Fibroblast of lung (primary cell): ENCODE data around the gene PARVG. TPM values are rescaled to one million over a fixed set of nuclear protein-coding genes. Genes with fewer than 3 reads are reported as not detected.

Experiments
- DNase-seq, 2 donors: peaks; one replicate each; pipeline versions ENCODE4 v3.0.0 to v3.0.0-alpha.2; 2010; ENCODE audit warnings: low read depth in 2 of 2
- H2AFZ ChIP-seq: 2 replicates; pipeline ENCODE4 v1.5.1; 2012; ENCODE audit warnings: low read length, control low read depth, inconsistent platforms
- H3K27ac ChIP-seq: 2 replicates; pipeline ENCODE4 v1.5.1; 2011; ENCODE audit warnings: low read length, control low read depth; ENCODE audit not compliant: insufficient read depth
- H3K27me3 ChIP-seq: 2 replicates; pipeline ENCODE4 v1.5.1; 2011; ENCODE audit warnings: mild to moderate bottlenecking, low read length; ENCODE audit not compliant: control insufficient read depth, insufficient read depth
- H3K36me3 ChIP-seq: 2 replicates; pipeline ENCODE4 v1.5.1; 2011; ENCODE audit warnings: low read length; ENCODE audit not compliant: control insufficient read depth, insufficient read depth
- H3K4me1 ChIP-seq: 2 replicates; pipeline ENCODE4 v1.5.1; 2011; ENCODE audit warnings: low read length; ENCODE audit not compliant: control insufficient read depth, insufficient read depth; ENCODE audit errors: extremely low read depth
- H3K4me2 ChIP-seq: 2 replicates; pipeline ENCODE4 v1.5.1; 2011; ENCODE audit warnings: low read length, control low read depth; ENCODE audit not compliant: insufficient read depth; ENCODE audit errors: extremely low read depth
- H3K4me3 ChIP-seq, 4 experiments: fragments of 200-600 bp in 1 of 4; sonication (generic) in 1 of 4; replicated peaks in 1 of 4; 2 replicates each; pipeline ENCODE4 v1.5.1; 2011 to 2016; ENCODE audit warnings: low read length in 4 of 4, low read depth in 3 of 4, mild to moderate bottlenecking in 3 of 4, control low read depth in 2 of 4, inconsistent platforms in 1 of 4, mixed read lengths in 1 of 4; ENCODE audit not compliant: insufficient read depth in 1 of 4; ENCODE audit errors: control extremely low read depth in 1 of 4
- H3K79me2 ChIP-seq: 2 replicates; pipeline ENCODE4 v1.5.1; 2012; ENCODE audit warnings: mild to moderate bottlenecking, low read length, inconsistent platforms; ENCODE audit not compliant: control insufficient read depth, insufficient read depth
- H3K9ac ChIP-seq: 2 replicates; pipeline ENCODE4 v1.5.1; 2011; ENCODE audit warnings: mild to moderate bottlenecking, low read length, control low read depth; ENCODE audit not compliant: insufficient read depth
- H3K9me3 ChIP-seq: 2 replicates; pipeline ENCODE4 v1.5.1; 2012; ENCODE audit warnings: low read depth, low read length; ENCODE audit not compliant: control insufficient read depth, insufficient read depth
- H4K20me1 ChIP-seq: 2 replicates; pipeline ENCODE4 v1.5.1; 2011; ENCODE audit warnings: low read length; ENCODE audit not compliant: control insufficient read depth, insufficient read depth; ENCODE audit errors: extremely low read depth
- EZH2 ChIP-seq: IDR thresholded peaks from 2 replicates; pipeline ENCODE4 v1.5.1; 2012; ENCODE audit warnings: low read length, control low read depth, mild to moderate bottlenecking; ENCODE audit errors: missing control alignments
- polyA plus RNA-seq, 2 donors: library from polyadenylated mRNA; depleted of rRNA in 1 of 2; stranded (reverse) in 1 of 2; unstranded in 1 of 2; fragments of >200 nt; gene quantifications; 2 replicates each; pipeline ENCODE4 v1.2.1, GENCODE V29; 2011 to 2012; ENCODE audit warnings: missing spikeins in 1 of 2
- total RNA-seq: library from RNA; depleted of rRNA; stranded (reverse); fragments of >200 nt; gene quantifications from 2 replicates; pipeline ENCODE4 v1.2.1, GENCODE V29; 2014
- TF ChIP-seq, protein P1 (sequence below), 2 donors: IDR thresholded peaks in 1 of 2; conservative IDR thresholded peaks in 1 of 2; 1 replicate in 1 of 2; 2 replicates in 1 of 2; pipeline ENCODE4 v1.5.1; 2011 to 2012; ENCODE audit warnings: low read length in 2 of 2, control low read depth in 1 of 2, inconsistent platforms in 1 of 2, low read depth in 1 of 2, mild to moderate bottlenecking in 1 of 2

PARVG gene
- total and polyA plus RNA-seq, 2 donors (not counting 1 experiment from before 2014, with no cell fraction given), result not detected

DNA sequence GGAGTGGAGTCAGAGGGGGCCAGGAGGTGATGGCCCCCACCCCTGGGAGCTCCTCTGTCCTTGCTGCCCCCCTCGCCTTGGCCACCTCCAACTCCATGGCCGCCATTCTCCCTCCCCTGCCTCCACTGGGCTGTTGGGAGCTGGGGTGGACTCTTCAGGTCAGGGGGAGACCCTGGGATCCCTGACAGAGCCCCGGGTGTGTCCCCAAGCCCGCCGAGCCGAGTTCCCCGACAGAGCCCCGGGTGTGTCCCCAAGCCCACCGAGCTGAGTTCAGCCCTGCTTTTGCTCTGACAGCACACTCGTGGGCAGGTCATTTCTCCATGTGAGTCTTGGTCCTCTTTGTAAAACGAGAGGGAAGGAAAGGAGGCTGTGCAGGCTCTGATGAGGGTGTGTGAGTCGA is 13.2 kb upstream of the PARVG start:
- no peak overlapping the region for H3K27ac ChIP-seq
- H3K27me3 ChIP-seq, result no peaks in the 10 kb centered on the region
- no peaks in the 10 kb centered on the region for H3K79me2 ChIP-seq
- no peaks in the 10 kb centered on the region for H3K4me1 ChIP-seq
- TF ChIP-seq, protein P1, sequence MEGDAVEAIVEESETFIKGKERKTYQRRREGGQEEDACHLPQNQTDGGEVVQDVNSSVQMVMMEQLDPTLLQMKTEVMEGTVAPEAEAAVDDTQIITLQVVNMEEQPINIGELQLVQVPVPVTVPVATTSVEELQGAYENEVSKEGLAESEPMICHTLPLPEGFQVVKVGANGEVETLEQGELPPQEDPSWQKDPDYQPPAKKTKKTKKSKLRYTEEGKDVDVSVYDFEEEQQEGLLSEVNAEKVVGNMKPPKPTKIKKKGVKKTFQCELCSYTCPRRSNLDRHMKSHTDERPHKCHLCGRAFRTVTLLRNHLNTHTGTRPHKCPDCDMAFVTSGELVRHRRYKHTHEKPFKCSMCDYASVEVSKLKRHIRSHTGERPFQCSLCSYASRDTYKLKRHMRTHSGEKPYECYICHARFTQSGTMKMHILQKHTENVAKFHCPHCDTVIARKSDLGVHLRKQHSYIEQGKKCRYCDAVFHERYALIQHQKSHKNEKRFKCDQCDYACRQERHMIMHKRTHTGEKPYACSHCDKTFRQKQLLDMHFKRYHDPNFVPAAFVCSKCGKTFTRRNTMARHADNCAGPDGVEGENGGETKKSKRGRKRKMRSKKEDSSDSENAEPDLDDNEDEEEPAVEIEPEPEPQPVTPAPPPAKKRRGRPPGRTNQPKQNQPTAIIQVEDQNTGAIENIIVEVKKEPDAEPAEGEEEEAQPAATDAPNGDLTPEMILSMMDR (conservative IDR thresholded peaks at IDR 0.05 in 1 of 2, IDR thresholded peaks at IDR 0.05 in 1 of 2; ENCODE audit: low read depth in 1 of 2, low read length in 2 of 2), result no peak
- TF ChIP-seq EZH2, result no peak
- H4K20me1 ChIP-seq, result no peaks in the 10 kb centered on the region
- H2AFZ ChIP-seq, result no peak overlapping the region
- H3K9me3 ChIP-seq, result no peaks in the 10 kb centered on the region
- H3K36me3 ChIP-seq, result no peaks in the 10 kb centered on the region
- H3K9ac ChIP-seq, result no peak overlapping the region
- H3K4me2 ChIP-seq, result no peak overlapping the region
- no peak for DNase-seq
- H3K4me3 ChIP-seq, result no peak overlapping the region

DNA sequence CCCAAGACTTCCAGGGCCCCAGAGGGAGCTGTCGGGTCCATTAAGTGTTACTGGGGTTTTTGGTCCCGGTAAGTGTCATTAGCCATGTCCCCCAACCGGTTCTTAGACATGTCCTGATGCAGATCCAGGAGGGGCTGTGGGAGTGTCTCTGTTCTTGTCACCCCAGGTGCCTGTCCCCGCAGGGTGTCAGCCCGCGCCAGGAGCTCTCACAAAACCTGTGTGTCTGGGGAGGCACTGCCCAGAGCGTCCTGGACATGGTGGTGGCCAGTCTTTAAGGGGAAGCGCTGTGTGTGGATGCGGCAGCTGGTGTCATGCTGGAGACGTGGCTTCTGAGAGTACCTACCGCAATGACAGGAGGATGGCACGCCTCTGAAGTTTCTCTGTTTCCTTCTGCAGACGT is 12.5 kb upstream of the PARVG start:
- Histone ChIP-seq H3K27ac (no peak overlapping the region), H3K4me3 (no peak overlapping the region), H3K79me2 (no peaks in the 10 kb centered on the region), H2AFZ (no peak overlapping the region), H3K9ac (no peak overlapping the region), H3K36me3 (no peaks in the 10 kb centered on the region), H4K20me1 (no peaks in the 10 kb centered on the region), H3K27me3 (no peaks in the 10 kb centered on the region), H3K4me2 (no peak overlapping the region), H3K4me1 (no peaks in the 10 kb centered on the region), H3K9me3 (no peaks in the 10 kb centered on the region)
- no peak for DNase-seq
- TF ChIP-seq, protein P1 (conservative IDR thresholded peaks at IDR 0.05 in 1 of 2, IDR thresholded peaks at IDR 0.05 in 1 of 2; ENCODE audit: low read depth in 1 of 2, low read length in 2 of 2), result no peak
- TF ChIP-seq EZH2, result no peak

- H3K4me2 ChIP-seq, result no peak overlapping the region
- H3K4me1 ChIP-seq, result no peaks in the 10 kb centered on the region
- no peak for DNase-seq
- no peaks in the 10 kb centered on the region for H3K36me3 ChIP-seq
- no peak overlapping the region for H3K4me3 ChIP-seq
- H4K20me1 ChIP-seq, result no peaks in the 10 kb centered on the region
- no peak overlapping the region for H2AFZ ChIP-seq
- no peaks in the 10 kb centered on the region for H3K27me3 ChIP-seq
- no peak overlapping the region for H3K9ac ChIP-seq
- H3K27ac ChIP-seq, result no peak overlapping the region
- H3K79me2 ChIP-seq, result no peaks in the 10 kb centered on the region
- TF ChIP-seq, protein P1 (conservative IDR thresholded peaks at IDR 0.05 in 1 of 2, IDR thresholded peaks at IDR 0.05 in 1 of 2; ENCODE audit: low read depth in 1 of 2, low read length in 2 of 2), result no peak
- TF ChIP-seq EZH2, result no peak
- H3K9me3 ChIP-seq, result no peaks in the 10 kb centered on the region
Observed at GRCh38 chr22:44170470-44170869, 10.3 kb upstream of the PARVG start.
